Liver (tissue), 9 donors: ENCODE measurements around the gene GPRIN3. TPM values are rescaled to one million over a fixed set of nuclear protein-coding genes. Genes with fewer than 3 reads are reported as not detected.

Source experiments
- DNase-seq: peaks from one replicate; pipeline ENCODE4 v3.0.0-alpha.2; 2017; ENCODE audit warnings: low spot score
- H3K27ac ChIP-seq, 2 donors: one replicate each; pipeline ENCODE4 v1.7.0; 2013; ENCODE audit warnings: inconsistent platforms in 2 of 2, low read length in 2 of 2, control low read depth in 1 of 2, low read depth in 1 of 2, mild to moderate bottlenecking in 1 of 2
- H3K27me3 ChIP-seq, 4 donors: one replicate each; pipeline versions ENCODE4 v1.6.1 to v1.7.0; 2013; ENCODE audit warnings: low read length in 3 of 4, inconsistent platforms in 1 of 4, mild to moderate bottlenecking in 1 of 4, moderate library complexity in 1 of 4; ENCODE audit not compliant: control insufficient read depth in 4 of 4, insufficient read depth in 4 of 4
- H3K36me3 ChIP-seq, 4 donors: one replicate each; pipeline versions ENCODE4 v1.6.1 to v1.7.0; 2013; ENCODE audit warnings: low read length in 3 of 4, mild to moderate bottlenecking in 3 of 4, low read depth in 1 of 4, moderate library complexity in 1 of 4; ENCODE audit not compliant: control insufficient read depth in 4 of 4, insufficient read depth in 3 of 4
- H3K4me1 ChIP-seq, 4 donors: one replicate each; pipeline versions ENCODE4 v1.6.1 to v1.7.0; 2013; ENCODE audit warnings: low read length in 3 of 4, mild to moderate bottlenecking in 3 of 4, moderate library complexity in 1 of 4; ENCODE audit not compliant: control insufficient read depth in 4 of 4, insufficient read depth in 4 of 4
- H3K4me3 ChIP-seq, 3 donors: one replicate each; pipeline versions ENCODE4 v1.6.1 to v1.7.0; 2013; ENCODE audit warnings: low read length in 3 of 3, control low read depth in 1 of 3, low read depth in 1 of 3, mild to moderate bottlenecking in 1 of 3
- H3K9ac ChIP-seq, 2 donors: one replicate each; pipeline ENCODE4 v1.7.0; 2013; ENCODE audit warnings: low read length in 2 of 2, mild to moderate bottlenecking in 2 of 2, moderate library complexity in 2 of 2, control low read depth in 1 of 2, low read depth in 1 of 2
- H3K9me3 ChIP-seq, 4 donors: one replicate each; pipeline versions ENCODE4 v1.6.1 to v1.7.0; 2013; ENCODE audit warnings: low read length in 3 of 4; ENCODE audit not compliant: control insufficient read depth in 4 of 4
- CTCF ChIP-seq: fragments of 150-350 bp; IDR thresholded peaks from 2 replicates; pipeline ENCODE4 v1.5.1; 2017; ENCODE audit warnings: improper control_type of control experiment, low read depth, low read length; ENCODE audit not compliant: missing input control
- FOXA1 ChIP-seq: IDR thresholded peaks from 2 replicates; pipeline ENCODE4 v1.6.1; 2016; ENCODE audit warnings: antibody characterized with exemption
- FOXA2 ChIP-seq: IDR thresholded peaks from 2 replicates; pipeline ENCODE4 v1.6.1; 2016; ENCODE audit warnings: antibody characterized with exemption
- GABPA ChIP-seq, 2 donors: IDR thresholded peaks in 1 of 2; conservative IDR thresholded peaks in 1 of 2; 2 replicates each; pipeline ENCODE4 v1.6.1; 2016; ENCODE audit warnings: antibody characterized with exemption in 2 of 2, mild to moderate bottlenecking in 1 of 2, moderate library complexity in 1 of 2
- HNF4A ChIP-seq, 2 donors: conservative IDR thresholded peaks; 2 replicates each; pipeline ENCODE4 v1.6.1; 2016; ENCODE audit warnings: antibody characterized with exemption in 2 of 2, mild to moderate bottlenecking in 2 of 2
- HNF4G ChIP-seq: IDR thresholded peaks from 2 replicates; pipeline ENCODE4 v1.6.1; 2016; ENCODE audit warnings: antibody characterized with exemption
- JUND ChIP-seq, 2 donors: IDR thresholded peaks; 2 replicates each; pipeline ENCODE4 v1.6.1; 2016; ENCODE audit warnings: antibody characterized with exemption in 2 of 2
- MAX ChIP-seq: IDR thresholded peaks from 2 replicates; pipeline ENCODE4 v1.6.1; 2016; ENCODE audit warnings: antibody characterized with exemption
- RAD21 ChIP-seq, 2 donors: IDR thresholded peaks; 2 replicates each; pipeline ENCODE4 v1.6.1; 2016; ENCODE audit warnings: antibody characterized with exemption in 2 of 2, mild to moderate bottlenecking in 2 of 2
- RXRA ChIP-seq, 2 donors: IDR thresholded peaks; 2 replicates each; pipeline ENCODE4 v1.6.1; 2017 to 2018; ENCODE audit warnings: antibody characterized with exemption in 2 of 2, mild to moderate bottlenecking in 1 of 2
- SP1 ChIP-seq: IDR thresholded peaks from 2 replicates; pipeline ENCODE4 v1.6.1; 2018; ENCODE audit warnings: antibody characterized with exemption, mild to moderate bottlenecking
- TAF1 ChIP-seq: conservative IDR thresholded peaks from 2 replicates; pipeline ENCODE4 v1.6.1; 2016; ENCODE audit warnings: antibody characterized with exemption, mild to moderate bottlenecking
- WGBS: extraction: QIAGEN DNeasy Blood & Tissue Kit; methylation state at CpG from one replicate; pipeline ENCODE4 v1.1.7; 2013; 5-methylcytosine and 5-hydroxymethylcytosine counted together
- polyA plus RNA-seq, 2 donors: library from polyadenylated mRNA; stranded (reverse) in 1 of 2; unstranded in 1 of 2; fragments of 200-250 nt in 1 of 2; fragments of >200 nt in 1 of 2; fragmentation: Nextera tagmentation in 1 of 2; extraction: Ambion mirVana in 1 of 2; gene quantifications; one replicate each; pipeline versions ENCODE4 v1.2.1 to v1.2.3, GENCODE V29; 2013 to 2015
- total RNA-seq, 2 donors: library from RNA; depleted of rRNA; stranded (reverse); fragments of >200 nt; gene quantifications; one replicate each; pipeline ENCODE4 v1.2.3, GENCODE V29; 2014
- donor health status: healthy.
- donor health status: healthy.
- donor health status: healthy.
- donor health status: healthy.
- donor health status: healthy.

The GPRIN3 gene
- total and polyA plus RNA-seq, 4 donors: 0.25 to 1.5 (median 0.95) TPM

- Histone ChIP-seq H3K4me3 (no peak overlapping the region), H3K27ac (no peak overlapping the region), H3K4me1 (peaks cover 0 to 10% (median 2%) of the 10 kb centered on the region in 4 donors), H3K9ac (no peak overlapping the region), H3K36me3 (no peaks in the 10 kb centered on the region), H3K27me3 (no peaks in the 10 kb centered on the region), H3K9me3 (no peaks in the 10 kb centered on the region)
- DNase-seq: no peak
- no peak for TF ChIP-seq FOXA1
- no peak for TF ChIP-seq RAD21 (IDR thresholded peaks at IDR 0.05)
- no peak for TF ChIP-seq RXRA (IDR thresholded peaks at IDR 0.05)
- no peak for TF ChIP-seq GABPA (IDR thresholded peaks at IDR 0.05 in 1 of 2, conservative IDR thresholded peaks at IDR 0.05 in 1 of 2)
- TF ChIP-seq TAF1: no peak
- no peak for TF ChIP-seq CTCF
- no peak for TF ChIP-seq JUND (IDR thresholded peaks at IDR 0.05)
- TF ChIP-seq SP1: no peak
- TF ChIP-seq FOXA2: no peak
- TF ChIP-seq HNF4G: no peak
- no peak for TF ChIP-seq MAX
- WGBS: 64% methylated on average over 2 of the region's 2 CpGs
Measured at GRCh38 chr4:89196056-89196674, 111.4 kb downstream of the GPRIN3 start.

DNA sequence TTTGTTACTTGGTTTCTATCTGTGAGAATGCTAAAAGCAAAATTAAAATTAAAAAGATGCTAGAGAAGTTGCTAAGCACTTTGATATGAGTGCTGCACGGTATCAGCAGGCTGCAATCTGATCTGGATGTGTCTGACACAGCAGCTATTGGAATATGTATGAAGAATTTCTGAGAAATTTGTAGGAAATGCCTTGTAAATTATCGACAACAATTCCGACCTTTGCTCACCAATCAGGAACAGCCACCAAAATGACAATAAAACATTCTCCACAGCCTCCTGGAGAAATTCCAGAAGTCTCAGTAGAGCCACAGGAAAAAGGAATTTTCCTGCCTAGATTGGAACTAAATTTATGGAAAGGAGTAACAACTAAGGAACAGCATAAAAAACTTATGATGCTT is 113.8 kb downstream of the GPRIN3 start:
- Histone ChIP-seq H3K27me3 (no peaks in the 10 kb centered on the region), H3K9me3 (no peaks in the 10 kb centered on the region), H3K36me3 (no peaks in the 10 kb centered on the region), H3K9ac (no peak overlapping the region), H3K4me3 (no peak overlapping the region), H3K4me1 (peaks cover 0 to 10% (median 2%) of the 10 kb centered on the region in 4 donors), H3K27ac (no peak overlapping the region)
- TF ChIP-seq HNF4A (conservative IDR thresholded peaks at IDR 0.05) (peak in 1 of 2 donors; percentile 32), JUND (IDR thresholded peaks at IDR 0.05) (no peak)
- 8% methylated on average over 3 of the region's 3 CpGs for WGBS
- DNase-seq: no peak

Other genes starting within 250 kb of the GPRIN3 start
- 10 to 100 TPM in 1 of 2 donors, 1 to 10 TPM in 1; 6.4 to 21.7 TPM for gene TIGD2, start 196.3 kb downstream of the GPRIN3 start, total RNA-seq
- gene TIGD2, start 196.3 kb downstream of the GPRIN3 start, polyA plus RNA-seq: 10 to 100 TPM in 1 of 2 donors, 1 to 10 TPM in 1; 8.9 to 10.7 TPM